ENCODE measurements around the gene PTGER1. TPM values are rescaled to one million over a fixed set of nuclear protein-coding genes. Genes with fewer than 3 reads are reported as not detected.

The PTGER1 gene
- total and polyA plus RNA-seq, 9 of the 15 experiments (the other 6 are each of a cell fraction or from before 2014, with no cell fraction given) = 0.06 to 0.36 (median 0.31) TPM; not detected in 5

DNA sequence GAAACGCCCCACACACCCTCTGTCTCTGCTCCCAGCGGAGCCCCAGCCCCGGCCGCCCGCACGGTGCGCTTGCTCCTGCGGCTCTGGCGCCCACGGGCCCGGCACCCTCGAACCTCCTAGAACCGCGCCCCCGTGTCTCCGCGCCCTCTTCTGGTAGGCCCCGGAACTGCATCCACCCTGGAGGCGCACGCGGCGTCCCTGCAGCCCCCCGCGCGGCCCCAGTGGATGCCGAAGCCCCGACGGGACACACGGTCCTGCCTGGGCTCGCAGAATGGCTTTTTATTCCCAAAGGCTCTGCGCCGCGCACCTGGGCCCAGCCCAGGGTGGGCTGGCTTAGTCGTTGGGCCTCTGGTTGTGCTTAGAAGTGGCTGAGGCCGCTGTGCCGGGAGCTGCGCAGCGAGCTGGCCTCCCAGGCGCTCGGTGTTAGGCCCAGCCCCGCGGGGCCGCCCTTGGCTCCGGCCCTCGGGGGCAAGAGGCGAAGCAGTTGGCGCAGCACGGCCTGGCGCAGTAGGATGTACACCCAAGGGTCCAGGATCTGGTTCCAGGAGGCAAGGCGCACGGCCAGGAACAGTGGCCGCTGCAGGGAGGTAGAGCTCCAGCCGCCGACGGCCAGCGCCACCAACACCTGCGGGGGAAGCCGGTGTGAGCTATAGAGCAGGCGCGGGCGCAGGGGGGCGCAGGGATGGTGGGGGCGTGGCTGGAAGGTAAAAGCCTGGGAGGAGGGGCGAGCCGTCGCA, 2.8 kb downstream of the PTGER1 start (continued):
- TF ChIP-seq, protein P1, sequence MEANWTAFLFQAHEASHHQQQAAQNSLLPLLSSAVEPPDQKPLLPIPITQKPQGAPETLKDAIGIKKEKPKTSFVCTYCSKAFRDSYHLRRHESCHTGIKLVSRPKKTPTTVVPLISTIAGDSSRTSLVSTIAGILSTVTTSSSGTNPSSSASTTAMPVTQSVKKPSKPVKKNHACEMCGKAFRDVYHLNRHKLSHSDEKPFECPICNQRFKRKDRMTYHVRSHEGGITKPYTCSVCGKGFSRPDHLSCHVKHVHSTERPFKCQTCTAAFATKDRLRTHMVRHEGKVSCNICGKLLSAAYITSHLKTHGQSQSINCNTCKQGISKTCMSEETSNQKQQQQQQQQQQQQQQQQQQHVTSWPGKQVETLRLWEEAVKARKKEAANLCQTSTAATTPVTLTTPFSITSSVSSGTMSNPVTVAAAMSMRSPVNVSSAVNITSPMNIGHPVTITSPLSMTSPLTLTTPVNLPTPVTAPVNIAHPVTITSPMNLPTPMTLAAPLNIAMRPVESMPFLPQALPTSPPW (CRISPR knock-in tag; IDR thresholded peaks at IDR 0.05) = peak; percentile 50
- TF ChIP-seq CHD1 (IDR thresholded peaks at IDR 0.05; ENCODE audit: low read length) (no peak), PRPF4 (IDR thresholded peaks at IDR 0.05; ENCODE audit: insufficient read depth, low read depth, low read length, poor library complexity, severe bottlenecking) (no peak), ZBTB34 (CRISPR knock-in tag; IDR thresholded peaks at IDR 0.05) (no peak), GTF2B (IDR thresholded peaks at IDR 0.05; ENCODE audit: extremely low read depth, insufficient read length) (no peak), U2AF1 (optimal IDR thresholded peaks at IDR 0.05; ENCODE audit: low read depth, low read length) (peak; percentile 96), PURB (CRISPR knock-in tag; IDR thresholded peaks at IDR 0.05; ENCODE audit: low read depth) (no peak), RAD21 (CRISPR knock-in tag; conservative IDR thresholded peaks at IDR 0.05 in 1 of 2, IDR thresholded peaks at IDR 0.05 in 1 of 2) (peak; percentile 56 to 69), EGR1 (conservative IDR thresholded peaks at IDR 0.05) (peak; percentile 59; the same call in 1 of the 2 replicates), MAZ (CRISPR knock-in tag; conservative IDR thresholded peaks at IDR 0.05 in 1 of 2, IDR thresholded peaks at IDR 0.05 in 1 of 2) (peak; percentile 85 to 88), ZC3H8 (IDR thresholded peaks at IDR 0.05) (no peak), CTCF (IDR thresholded peaks at IDR 0.05 in 2 of 3, conservative IDR thresholded peaks at IDR 0.05 in 1 of 3; ENCODE audit: insufficient read depth in 2 of 3, low read depth in 1 of 3, low read length in 3 of 3) (peak; percentile 87 to 95 (median 91)), EP400 (IDR thresholded peaks at IDR 0.05) (peak; percentile 47; the same call in 1 of the 2 replicates), RBM14 (IDR thresholded peaks at IDR 0.05; ENCODE audit: borderline replicate concordance, insufficient read depth, low read depth, low read length) (peak; percentile 35; the same call in 1 of the 2 replicates), GABPB1 (CRISPR knock-in tag; IDR thresholded peaks at IDR 0.05) (peak; percentile 39; the same call in 1 of the 2 replicates), HDAC8 (tag; IDR thresholded peaks at IDR 0.05) (no peak), ESRRA (IDR thresholded peaks at IDR 0.05; ENCODE audit: borderline replicate concordance, low read depth) (peak; percentile 57), ETS2 (tag; IDR thresholded peaks at IDR 0.05; ENCODE audit: borderline replicate concordance, poor library complexity, severe bottlenecking) (no peak)
